Measurements from ENCODE around the gene XRCC6.
"Not testable (repeated sequence)": the region's sequence is repeated elsewhere in the genome, so short reads cannot be mapped to it uniquely, and the experiment has no call there.

XRCC6 gene

GRCh38 chr22:41598891-41599635 lies 22.0 kb upstream of the XRCC6 start:
- DNase-seq (ENCODE audit: low read depth) = no peak

GRCh38 chr22:41600976-41601375 lies 20.1 kb upstream of the XRCC6 start:
- no peak for DNase-seq (ENCODE audit: low read depth)

- DNase-seq (ENCODE audit: low read depth) = no peak
Measured at GRCh38 chr22:41603873-41604332, 17.2 kb upstream of the XRCC6 start.

- no peak for DNase-seq (ENCODE audit: low read depth)
Measured at GRCh38 chr22:41608386-41608785, 12.7 kb upstream of the XRCC6 start.

GRCh38 chr22:41612603-41613306 lies 8.3 kb upstream of the XRCC6 start:
- DNase-seq (ENCODE audit: low read depth) = no peak

GRCh38 chr22:41613456-41613855 lies 7.6 kb upstream of the XRCC6 start:
- no peak for DNase-seq (ENCODE audit: low read depth)

- peak; percentile 57 for DNase-seq (ENCODE audit: low read depth)
Measured at GRCh38 chr22:41619979-41620588, 1.0 kb upstream of the XRCC6 start.

GRCh38 chr22:41620589-41621098 lies 451 bp upstream of the XRCC6 start, which contains the start of gene DESI1:
Gene DESI1, minus strand, starts transcription at chr22:41621043. Its CDS starts 204 bp downstream, at chr22:41620839.
- peak; percentile 53 for DNase-seq (ENCODE audit: low read depth)

- no peak for DNase-seq (ENCODE audit: low read depth)
Measured at GRCh38 chr22:41621911-41622179, 750 bp downstream of the XRCC6 start.

GRCh38 chr22:41625577-41625976 lies 4.5 kb downstream of the XRCC6 start:
- DNase-seq (ENCODE audit: low read depth) = no peak

GRCh38 chr22:41631115-41631514 lies 10.0 kb downstream of the XRCC6 start:
- DNase-seq (ENCODE audit: low read depth) = not testable (repeated sequence)

GRCh38 chr22:41631615-41632014 lies 10.5 kb downstream of the XRCC6 start:
- DNase-seq (ENCODE audit: low read depth) = not testable (repeated sequence)

GRCh38 chr22:41634610-41635009 lies 13.5 kb downstream of the XRCC6 start:
- DNase-seq (ENCODE audit: low read depth) = not testable (repeated sequence)

GRCh38 chr22:41636467-41636866 lies 15.4 kb downstream of the XRCC6 start:
- peak; percentile 65 for DNase-seq (ENCODE audit: low read depth)

GRCh38 chr22:41637623-41638022 lies 16.5 kb downstream of the XRCC6 start:
- not testable (repeated sequence) for DNase-seq (ENCODE audit: low read depth)

- DNase-seq (ENCODE audit: low read depth) = no peak
Measured at GRCh38 chr22:41638124-41638523, 17.0 kb downstream of the XRCC6 start.

- DNase-seq (ENCODE audit: low read depth) = no peak
Measured at GRCh38 chr22:41638748-41639147, 17.7 kb downstream of the XRCC6 start.

GRCh38 chr22:41641854-41642253 lies 20.8 kb downstream of the XRCC6 start:
- no peak for DNase-seq (ENCODE audit: low read depth)

- DNase-seq (ENCODE audit: low read depth) = peak; percentile 52
Measured at GRCh38 chr22:41642331-41643110, 21.4 kb downstream of the XRCC6 start.

GRCh38 chr22:41647771-41648170 lies 26.7 kb downstream of the XRCC6 start:
- no peak for DNase-seq (ENCODE audit: low read depth)

GRCh38 chr22:41648432-41648831 lies 27.3 kb downstream of the XRCC6 start:
- peak; percentile 43 for DNase-seq (ENCODE audit: low read depth)

GRCh38 chr22:41650229-41650628 lies 29.1 kb downstream of the XRCC6 start:
- DNase-seq (ENCODE audit: low read depth) = no peak

All from ELR (cell line).